WTC11 (cell line): ENCODE data around the gene ALDH8A1. TPM values are rescaled to one million over a fixed set of nuclear protein-coding genes. Genes with fewer than 3 reads are reported as not detected.

Experiments used
- ATAC-seq: fragments of 200-7000 bp; cut with Tn5 transposase; 2 replicates; pipeline ENCODE4 v1.10.0; 2021; ENCODE audit warnings: mild to moderate bottlenecking, moderate library complexity
- CTCF ChIA-PET: fragments of 300-600 bp; sonication (Branson Sonifier 250); formaldehyde crosslinking; loops from one replicate; lab custom pipeline; 2021; ENCODE audit warnings: antibody characterized with exemption; lab: Charles Lee
- POLR2A ChIA-PET: fragments of 350-600 bp; sonication (Branson Sonifier 250); formaldehyde crosslinking; loops from one replicate; lab custom pipeline; 2021; ENCODE audit warnings: antibody characterized with exemption; lab: Charles Lee
- DNase-seq: peaks from one replicate; pipeline ENCODE4 v3.0.0; 2021; ENCODE audit warnings: low spot score
- H3K27ac Mint-ChIP-seq: 2 replicates; pipeline ENCODE4 v1.8.0; 2021; ENCODE audit warnings: mixed read lengths
- H3K27me3 Mint-ChIP-seq: 2 replicates; pipeline ENCODE4 v1.8.0; 2021; ENCODE audit warnings: low read depth, mild to moderate bottlenecking, moderate library complexity, mixed read lengths
- H3K36me3 Mint-ChIP-seq: 2 replicates; pipeline ENCODE4 v1.8.0; 2021; ENCODE audit warnings: mixed read lengths
- H3K4me1 Mint-ChIP-seq: 2 replicates; pipeline ENCODE4 v1.8.0; 2022; ENCODE audit warnings: mixed read lengths
- H3K4me3 Mint-ChIP-seq: 2 replicates; pipeline ENCODE4 v1.8.0; 2021; ENCODE audit warnings: mild to moderate bottlenecking, moderate library complexity, mixed read lengths
- H3K9me3 Mint-ChIP-seq: 2 replicates; pipeline ENCODE4 v1.8.0; 2021; ENCODE audit warnings: mixed read lengths
- AFF4 ChIP-seq: sonication (generic); formaldehyde crosslinking; IDR thresholded peaks from 2 replicates; pipeline ENCODE4 v1.8.1; 2023; ENCODE audit warnings: mild to moderate bottlenecking, missing genetic modification reagents, borderline replicate concordance
- E2F1 ChIP-seq: sonication (generic); formaldehyde crosslinking; IDR thresholded peaks from 2 replicates; pipeline ENCODE4 v1.8.0; 2022; ENCODE audit warnings: mild to moderate bottlenecking, missing genetic modification reagents
- FOXJ3 ChIP-seq: sonication (generic); formaldehyde crosslinking; IDR thresholded peaks from 2 replicates; pipeline ENCODE4 v1.9.0; 2021; ENCODE audit warnings: missing genetic modification reagents, mild to moderate bottlenecking, borderline replicate concordance
- HMGA2 ChIP-seq: fragments of 250-450 bp; sonication (Bioruptor Pico); IDR thresholded peaks from 2 replicates; pipeline ENCODE4 v1.4.0; 2021; ENCODE audit warnings: mild to moderate bottlenecking, moderate library complexity
- IRF2 ChIP-seq: sonication (generic); formaldehyde crosslinking; IDR thresholded peaks from 2 replicates; pipeline ENCODE4 v1.8.0; 2022; ENCODE audit warnings: low read depth, missing genetic modification reagents, borderline replicate concordance
- JUN ChIP-seq: sonication (generic); formaldehyde crosslinking; IDR thresholded peaks from 2 replicates; pipeline ENCODE4 v1.8.0; 2023; ENCODE audit warnings: mild to moderate bottlenecking, missing genetic modification reagents
- MXD4 ChIP-seq: fragments of 250-450 bp; sonication (Bioruptor Pico); IDR thresholded peaks from 2 replicates; pipeline ENCODE4 v1.8.0; 2021; ENCODE audit warnings: mild to moderate bottlenecking, moderate library complexity, borderline replicate concordance
- NFE2L1 ChIP-seq: sonication (generic); formaldehyde crosslinking; IDR thresholded peaks from 2 replicates; pipeline ENCODE4 v1.8.1; 2023; ENCODE audit warnings: missing genetic modification reagents
- STAT6 ChIP-seq: sonication (generic); formaldehyde crosslinking; conservative IDR thresholded peaks from 2 replicates; pipeline ENCODE4 v1.8.1; 2023; ENCODE audit warnings: mild to moderate bottlenecking, low read depth, missing genetic modification reagents, moderate library complexity
- TCF7 ChIP-seq: sonication (generic); formaldehyde crosslinking; IDR thresholded peaks from 2 replicates; pipeline ENCODE4 v1.8.0; 2022; ENCODE audit warnings: mild to moderate bottlenecking, low read depth, missing genetic modification reagents, moderate library complexity
- ZMAT4 ChIP-seq: fragments of 250-450 bp; sonication (Bioruptor Pico); IDR thresholded peaks from 2 replicates; pipeline ENCODE4 v1.9.0; 2021; ENCODE audit warnings: mild to moderate bottlenecking
- ZNF232 ChIP-seq: sonication (generic); formaldehyde crosslinking; IDR thresholded peaks from 2 replicates; pipeline ENCODE4 v1.8.0; 2022; ENCODE audit warnings: mild to moderate bottlenecking, missing genetic modification reagents
- ZNF423 ChIP-seq: fragments of 250-450 bp; sonication (Bioruptor Pico); IDR thresholded peaks from 2 replicates; pipeline ENCODE4 v2.1.2; 2022; ENCODE audit warnings: mild to moderate bottlenecking, moderate library complexity
- total RNA-seq: library from RNA; stranded (reverse); gene quantifications from 3 replicates; pipeline ENCODE4 v1.2.3, GENCODE V29; 2021
- TF ChIP-seq, protein P1 (sequence below): sonication (generic); formaldehyde crosslinking; IDR thresholded peaks from 2 replicates; pipeline ENCODE4 v1.8.1; 2022; ENCODE audit warnings: missing genetic modification reagents, borderline replicate concordance
- TF ChIP-seq, protein P2 (sequence below): fragments of 250-450 bp; sonication (Bioruptor Pico); IDR thresholded peaks from 2 replicates; pipeline ENCODE4 v1.9.0; 2021; ENCODE audit warnings: mild to moderate bottlenecking, borderline replicate concordance
- TF ChIP-seq, protein P3 (sequence below): fragments of 250-450 bp; sonication (Bioruptor Pico); IDR thresholded peaks from 2 replicates; pipeline ENCODE4 v2.1.2; 2022; ENCODE audit warnings: mild to moderate bottlenecking, moderate library complexity

The ALDH8A1 gene
- total RNA-seq, 1 experiment from 2014 or later, result 0.17 TPM

- ATAC-seq (no peak), DNase-seq (no peak)
- CTCF ChIA-PET, result no interaction called here
- no peak for TF ChIP-seq IRF2 (CRISPR knock-in tag)
- TF ChIP-seq E2F1, result no peak
- no peak for TF ChIP-seq NFE2L1 (CRISPR knock-in tag)
- no peak for TF ChIP-seq AFF4 (CRISPR knock-in tag)
- TF ChIP-seq TCF7 (CRISPR knock-in tag), result no peak
- no peak for TF ChIP-seq FOXJ3 (CRISPR knock-in tag)
- TF ChIP-seq ZNF232 (CRISPR knock-in tag), result no peak
- no peak for TF ChIP-seq ZNF423 (CRISPR knock-in tag)
- TF ChIP-seq, protein P1, sequence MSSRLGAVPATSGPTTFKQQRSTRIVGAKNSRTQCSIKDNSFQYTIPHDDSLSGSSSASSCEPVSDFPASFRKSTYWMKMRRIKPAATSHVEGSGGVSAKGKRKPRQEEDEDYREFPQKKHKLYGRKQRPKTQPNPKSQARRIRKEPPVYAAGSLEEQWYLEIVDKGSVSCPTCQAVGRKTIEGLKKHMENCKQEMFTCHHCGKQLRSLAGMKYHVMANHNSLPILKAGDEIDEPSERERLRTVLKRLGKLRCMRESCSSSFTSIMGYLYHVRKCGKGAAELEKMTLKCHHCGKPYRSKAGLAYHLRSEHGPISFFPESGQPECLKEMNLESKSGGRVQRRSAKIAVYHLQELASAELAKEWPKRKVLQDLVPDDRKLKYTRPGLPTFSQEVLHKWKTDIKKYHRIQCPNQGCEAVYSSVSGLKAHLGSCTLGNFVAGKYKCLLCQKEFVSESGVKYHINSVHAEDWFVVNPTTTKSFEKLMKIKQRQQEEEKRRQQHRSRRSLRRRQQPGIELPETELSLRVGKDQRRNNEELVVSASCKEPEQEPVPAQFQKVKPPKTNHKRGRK (CRISPR knock-in tag), result no peak
- TF ChIP-seq, protein P2, sequence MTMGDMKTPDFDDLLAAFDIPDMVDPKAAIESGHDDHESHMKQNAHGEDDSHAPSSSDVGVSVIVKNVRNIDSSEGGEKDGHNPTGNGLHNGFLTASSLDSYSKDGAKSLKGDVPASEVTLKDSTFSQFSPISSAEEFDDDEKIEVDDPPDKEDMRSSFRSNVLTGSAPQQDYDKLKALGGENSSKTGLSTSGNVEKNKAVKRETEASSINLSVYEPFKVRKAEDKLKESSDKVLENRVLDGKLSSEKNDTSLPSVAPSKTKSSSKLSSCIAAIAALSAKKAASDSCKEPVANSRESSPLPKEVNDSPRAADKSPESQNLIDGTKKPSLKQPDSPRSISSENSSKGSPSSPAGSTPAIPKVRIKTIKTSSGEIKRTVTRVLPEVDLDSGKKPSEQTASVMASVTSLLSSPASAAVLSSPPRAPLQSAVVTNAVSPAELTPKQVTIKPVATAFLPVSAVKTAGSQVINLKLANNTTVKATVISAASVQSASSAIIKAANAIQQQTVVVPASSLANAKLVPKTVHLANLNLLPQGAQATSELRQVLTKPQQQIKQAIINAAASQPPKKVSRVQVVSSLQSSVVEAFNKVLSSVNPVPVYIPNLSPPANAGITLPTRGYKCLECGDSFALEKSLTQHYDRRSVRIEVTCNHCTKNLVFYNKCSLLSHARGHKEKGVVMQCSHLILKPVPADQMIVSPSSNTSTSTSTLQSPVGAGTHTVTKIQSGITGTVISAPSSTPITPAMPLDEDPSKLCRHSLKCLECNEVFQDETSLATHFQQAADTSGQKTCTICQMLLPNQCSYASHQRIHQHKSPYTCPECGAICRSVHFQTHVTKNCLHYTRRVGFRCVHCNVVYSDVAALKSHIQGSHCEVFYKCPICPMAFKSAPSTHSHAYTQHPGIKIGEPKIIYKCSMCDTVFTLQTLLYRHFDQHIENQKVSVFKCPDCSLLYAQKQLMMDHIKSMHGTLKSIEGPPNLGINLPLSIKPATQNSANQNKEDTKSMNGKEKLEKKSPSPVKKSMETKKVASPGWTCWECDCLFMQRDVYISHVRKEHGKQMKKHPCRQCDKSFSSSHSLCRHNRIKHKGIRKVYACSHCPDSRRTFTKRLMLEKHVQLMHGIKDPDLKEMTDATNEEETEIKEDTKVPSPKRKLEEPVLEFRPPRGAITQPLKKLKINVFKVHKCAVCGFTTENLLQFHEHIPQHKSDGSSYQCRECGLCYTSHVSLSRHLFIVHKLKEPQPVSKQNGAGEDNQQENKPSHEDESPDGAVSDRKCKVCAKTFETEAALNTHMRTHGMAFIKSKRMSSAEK (CRISPR knock-in tag), result no peak
- H3K9me3 Mint-ChIP-seq, result peaks cover 7% of the 10 kb centered on the region; the same call in 1 of the 2 replicates
- no peak overlapping the region for H3K4me3 Mint-ChIP-seq
- no peak overlapping the region for H3K27ac Mint-ChIP-seq
- no peaks in the 10 kb centered on the region for H3K27me3 Mint-ChIP-seq
- POLR2A ChIA-PET, result no interaction called here
- H3K36me3 Mint-ChIP-seq, result no peaks in the 10 kb centered on the region
- H3K4me1 Mint-ChIP-seq, result no peaks in the 10 kb centered on the region
Measured at GRCh38 chr6:134910593-134910935, 39.3 kb downstream of the ALDH8A1 start.

DNA sequence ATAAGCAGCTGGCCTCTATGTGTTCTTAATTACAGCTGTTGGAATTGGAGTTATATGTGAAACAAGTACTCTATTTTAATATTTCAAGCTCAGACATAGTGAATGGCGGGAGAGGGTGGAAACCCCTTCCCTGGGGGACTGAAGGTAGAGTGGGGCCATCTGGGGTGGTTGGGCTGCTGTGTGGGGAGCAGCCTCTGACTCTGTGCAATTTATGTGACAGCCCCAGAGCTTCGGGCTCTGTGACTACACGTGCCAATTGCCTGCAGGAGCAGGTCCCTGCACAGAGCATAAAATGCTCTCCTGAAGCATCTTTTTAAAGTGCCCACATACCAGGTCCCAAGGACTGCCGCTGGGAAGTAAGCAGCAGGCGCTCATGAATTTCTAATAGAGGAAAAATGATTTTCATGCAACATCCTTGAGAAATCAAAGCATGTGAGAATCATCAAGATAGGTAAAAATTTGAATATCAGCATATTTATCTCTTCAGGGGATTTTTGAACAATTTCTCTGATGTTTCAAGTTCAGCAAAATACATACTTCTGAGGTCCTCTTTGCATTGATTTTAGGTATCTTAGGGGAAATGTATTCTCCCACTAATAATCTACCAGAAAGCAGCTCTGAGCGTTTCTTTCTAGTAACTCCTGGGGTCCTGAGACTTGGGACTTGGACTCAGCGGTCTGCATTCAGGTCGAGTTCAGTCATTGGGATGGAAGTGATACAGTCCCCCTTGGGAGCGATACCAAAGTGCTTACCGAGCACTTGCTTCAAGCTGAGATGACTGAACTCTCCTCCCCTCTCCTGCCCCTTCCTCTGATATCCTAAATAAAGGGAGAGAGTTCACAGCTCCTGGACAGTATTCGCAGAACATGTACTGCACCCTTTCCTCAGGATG lies 40.0 kb downstream of the ALDH8A1 start:
- Mint-ChIP-seq H3K27ac (no peak overlapping the region), H3K9me3 (peaks cover 12% of the 10 kb centered on the region; the same call in 1 of the 2 replicates), H3K4me3 (no peak overlapping the region), H3K4me1 (no peaks in the 10 kb centered on the region), H3K27me3 (no peaks in the 10 kb centered on the region), H3K36me3 (no peaks in the 10 kb centered on the region)
- DNase-seq (no peak), ATAC-seq (peak; percentile 24; the same call in 1 of the 2 replicates)
- CTCF ChIA-PET, result interaction anchor here (0.6 to 1.0 kb wide), 4 partner anchors 9 to 31 kb away, joined by 3 to 5 read pairs (median 3); no protein-coding TSS in a partner anchor
- POLR2A ChIA-PET, result no interaction called here
- no peak for TF ChIP-seq HMGA2 (CRISPR knock-in tag)
- TF ChIP-seq ZMAT4, result no peak
- no peak for TF ChIP-seq ZNF232 (CRISPR knock-in tag)
- TF ChIP-seq STAT6, result no peak
- no peak for TF ChIP-seq MXD4 (CRISPR knock-in tag)
- TF ChIP-seq, protein P3, sequence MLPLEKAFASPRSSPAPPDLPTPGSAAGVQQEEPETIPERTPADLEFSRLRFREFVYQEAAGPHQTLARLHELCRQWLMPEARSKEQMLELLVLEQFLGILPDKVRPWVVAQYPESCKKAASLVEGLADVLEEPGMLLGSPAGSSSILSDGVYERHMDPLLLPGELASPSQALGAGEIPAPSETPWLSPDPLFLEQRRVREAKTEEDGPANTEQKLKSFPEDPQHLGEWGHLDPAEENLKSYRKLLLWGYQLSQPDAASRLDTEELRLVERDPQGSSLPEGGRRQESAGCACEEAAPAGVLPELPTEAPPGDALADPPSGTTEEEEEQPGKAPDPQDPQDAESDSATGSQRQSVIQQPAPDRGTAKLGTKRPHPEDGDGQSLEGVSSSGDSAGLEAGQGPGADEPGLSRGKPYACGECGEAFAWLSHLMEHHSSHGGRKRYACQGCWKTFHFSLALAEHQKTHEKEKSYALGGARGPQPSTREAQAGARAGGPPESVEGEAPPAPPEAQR (CRISPR knock-in tag), result no peak
- no peak for TF ChIP-seq JUN
